HG02885 (cell line): Measurements from ENCODE around the gene YJEFN3.

Source experiments
- ATAC-seq: cut with Tn5 transposase; IDR thresholded peaks from one replicate; pipeline ENCODE4 v1.9.1; 2021; ENCODE audit warnings: mild to moderate bottlenecking; ENCODE audit not compliant: unreplicated experiment, poor library complexity

Gene YJEFN3

DNA sequence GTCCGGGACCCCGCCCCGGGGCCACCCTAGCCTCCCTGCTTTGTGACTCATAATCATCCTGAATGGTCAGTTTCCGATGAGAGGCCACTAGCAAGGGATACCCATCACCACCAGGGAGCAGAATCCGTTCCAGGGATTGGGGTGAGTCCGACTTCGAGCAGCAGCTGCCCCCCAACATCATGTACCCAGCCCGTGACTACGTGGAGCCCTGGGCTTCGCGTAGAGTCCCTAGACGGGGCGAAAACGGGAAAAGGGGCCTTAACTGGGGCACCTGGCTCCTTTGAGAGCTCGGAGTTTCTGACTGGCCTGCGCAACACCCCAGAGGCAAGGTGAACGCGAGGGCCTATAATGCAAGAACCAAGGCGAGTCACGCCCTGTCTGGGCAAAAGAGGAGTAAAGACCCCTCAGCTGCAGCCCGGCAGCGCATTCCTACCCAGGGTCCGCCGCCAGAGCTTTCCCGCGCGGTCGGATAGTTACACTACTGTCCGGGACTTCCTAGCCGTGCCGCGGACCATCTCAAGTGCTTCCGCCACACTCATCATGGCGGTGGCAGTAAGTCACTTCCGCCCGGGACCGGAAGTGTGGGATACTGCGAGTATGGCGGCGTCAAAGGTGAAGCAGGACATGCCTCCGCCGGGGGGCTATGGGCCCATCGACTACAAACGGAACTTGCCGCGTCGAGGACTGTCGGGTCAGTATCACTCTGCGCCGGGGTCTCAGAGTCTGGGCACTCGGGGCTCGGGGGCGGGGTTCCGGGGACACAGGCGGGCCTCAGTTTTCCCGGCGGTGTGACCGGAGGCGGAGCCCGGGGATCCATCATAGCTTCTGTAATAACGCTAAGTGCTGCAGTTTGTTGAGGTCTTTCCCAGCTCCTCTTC, 12.8 kb upstream of the YJEFN3 start, which contains the start of gene NDUFA13:
NDUFA13 (plus strand) TSS at position 584 of the 878 bp plus-strand sequence; CDS start at position 598, 14 bp downstream.
- peak; percentile 93 for ATAC-seq

DNA sequence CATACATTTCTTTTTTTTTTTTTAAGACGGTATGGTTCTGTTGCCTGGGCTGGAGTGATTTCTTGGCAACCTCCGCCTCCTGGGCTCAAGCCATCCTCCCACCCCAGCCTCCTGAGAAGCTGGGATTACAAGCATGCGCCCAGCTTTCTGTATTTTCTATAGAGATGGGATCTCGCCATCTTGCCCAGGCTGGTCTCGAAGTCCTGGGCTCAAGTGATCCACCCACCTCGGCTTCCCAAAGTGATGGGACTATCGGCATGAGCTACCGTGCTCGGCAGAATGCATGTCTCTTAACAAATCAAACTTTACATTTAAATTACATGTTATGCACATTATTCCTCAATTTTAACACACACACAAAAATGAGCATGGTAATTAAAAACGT, 11.5 kb upstream of the YJEFN3 start:
- no peak for ATAC-seq

DNA sequence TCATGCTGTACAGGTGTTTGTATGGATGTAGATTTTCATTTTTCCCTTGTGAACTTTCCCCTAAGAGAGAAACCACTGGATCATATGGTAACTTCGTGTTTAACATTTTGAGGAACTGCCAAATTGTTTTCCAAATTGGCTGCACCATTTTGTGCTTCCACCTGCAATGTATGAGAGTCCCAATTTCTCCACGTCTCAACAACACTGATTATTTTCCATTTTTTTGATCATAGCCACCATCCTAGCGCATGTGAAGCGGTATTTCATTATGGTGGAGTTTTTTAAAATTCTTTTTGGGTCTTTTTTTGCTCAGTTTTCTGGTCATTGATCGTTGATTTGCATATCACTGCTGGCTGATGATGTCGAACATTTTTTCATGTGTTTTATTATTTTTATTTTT, 7.7 kb upstream of the YJEFN3 start:
- no peak for ATAC-seq

DNA sequence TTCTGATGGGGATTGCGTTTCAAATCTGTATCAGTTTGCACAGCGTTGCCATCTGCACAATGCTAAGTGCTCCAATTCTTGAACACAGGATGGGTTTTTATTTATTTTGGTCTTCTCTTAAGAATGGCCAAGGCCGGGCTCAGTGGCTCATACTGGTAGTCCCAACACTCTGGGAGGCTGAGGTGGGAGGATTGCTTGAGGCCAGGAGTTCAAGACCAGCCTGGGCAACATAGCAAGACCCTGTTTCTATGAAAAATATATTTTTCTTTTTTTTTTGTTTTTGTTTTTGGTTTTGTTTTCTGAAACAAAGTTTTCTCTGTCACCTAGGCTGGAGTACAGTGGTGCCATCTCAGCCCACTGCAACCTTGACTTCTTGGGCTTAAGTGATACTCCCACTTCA, 5.5 kb upstream of the YJEFN3 start:
- ATAC-seq: no peak

DNA sequence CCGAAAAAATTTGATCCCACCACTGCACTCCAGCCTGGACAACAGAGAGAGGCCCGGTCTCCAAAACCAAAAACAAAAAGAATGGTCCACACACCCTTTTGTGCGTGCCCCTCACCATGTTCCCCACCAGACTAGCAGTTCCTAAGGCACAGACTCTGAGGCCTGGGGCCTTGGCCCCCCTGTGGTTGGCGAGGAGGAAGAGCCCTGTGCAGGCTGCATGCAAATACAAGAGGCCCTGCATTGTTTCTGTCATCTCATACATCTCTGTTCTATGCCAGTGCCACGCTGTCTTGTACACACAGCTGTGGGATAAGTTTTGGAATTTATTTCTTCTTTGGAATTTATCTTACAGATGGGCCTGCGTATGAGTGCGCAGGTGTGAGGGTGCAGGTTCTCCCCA, 4.7 kb upstream of the YJEFN3 start:
- peak; percentile 78 for ATAC-seq

DNA sequence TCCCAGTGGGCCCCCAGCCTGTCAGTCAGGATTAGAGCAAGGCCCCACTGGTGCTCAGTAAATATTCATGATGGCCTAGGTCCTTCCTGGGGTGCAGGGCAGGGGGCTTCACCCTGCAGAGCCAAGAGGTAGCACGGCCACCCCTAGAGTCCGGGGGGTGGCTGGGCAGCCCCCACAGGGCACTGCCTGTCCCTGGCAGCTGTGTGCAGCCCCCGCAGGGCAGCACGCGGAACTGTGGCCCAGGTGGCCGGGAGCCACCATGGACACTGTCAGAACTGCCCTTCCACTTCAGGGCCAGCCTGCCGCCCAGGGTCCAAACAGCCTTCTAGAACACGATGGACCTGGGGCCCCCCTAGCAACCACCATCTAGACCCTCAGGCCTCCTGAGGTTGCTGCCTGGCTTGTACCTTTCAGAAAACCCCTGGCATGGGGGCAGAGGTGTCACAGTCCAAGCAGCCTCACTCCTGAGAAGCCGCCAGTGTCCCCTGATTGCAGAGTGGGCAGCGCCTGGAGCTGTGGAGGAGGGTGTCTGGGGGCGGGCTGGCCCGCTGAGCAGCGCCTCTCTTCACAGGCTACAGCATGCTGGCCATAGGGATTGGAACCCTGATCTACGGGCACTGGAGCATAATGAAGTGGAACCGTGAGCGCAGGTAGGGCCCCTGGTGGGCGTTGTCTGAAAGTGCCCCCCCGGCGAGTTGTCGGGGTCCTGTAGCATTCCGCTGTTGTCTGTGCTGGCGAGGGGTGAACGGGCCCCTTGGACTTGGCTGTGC, 2.9 kb upstream of the YJEFN3 start:
- ATAC-seq: no peak

DNA sequence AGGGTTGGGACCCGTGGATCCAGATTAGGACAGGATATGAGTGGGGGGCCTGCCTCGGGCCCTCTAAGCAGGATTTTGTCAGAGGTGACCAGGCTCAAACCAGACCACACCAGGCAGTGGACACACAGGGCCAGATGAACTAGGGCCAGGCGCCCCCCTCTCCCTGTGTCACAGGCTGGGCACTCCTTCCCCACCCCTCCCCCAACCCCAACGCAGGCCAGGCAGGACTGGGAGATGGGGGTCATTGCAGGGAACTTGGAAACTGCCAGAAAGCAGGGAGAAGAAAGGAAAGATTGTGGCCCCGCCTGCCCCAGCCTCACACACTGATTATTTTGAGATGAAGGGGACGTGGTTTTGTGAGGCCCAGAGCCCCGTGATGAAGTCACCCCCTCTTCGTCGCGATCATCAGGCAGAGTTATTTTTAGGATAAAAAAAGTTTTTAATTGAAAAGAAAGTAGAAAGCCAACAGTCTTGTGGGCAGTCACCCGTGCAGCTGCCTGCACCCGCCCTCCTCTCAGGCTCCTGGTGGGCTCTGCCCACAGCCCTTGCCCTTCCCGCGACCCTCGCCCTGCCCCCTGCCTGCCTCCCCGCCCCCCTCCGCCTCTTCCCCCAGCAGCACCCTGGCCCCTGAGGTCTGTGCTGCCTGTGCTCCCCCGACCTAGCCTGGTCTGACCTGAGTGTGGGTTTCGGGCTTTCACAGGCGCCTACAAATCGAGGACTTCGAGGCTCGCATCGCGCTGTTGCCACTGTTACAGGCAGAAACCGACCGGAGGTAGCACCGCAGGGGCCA, 1.9 kb upstream of the YJEFN3 start:
- ATAC-seq: no peak

DNA sequence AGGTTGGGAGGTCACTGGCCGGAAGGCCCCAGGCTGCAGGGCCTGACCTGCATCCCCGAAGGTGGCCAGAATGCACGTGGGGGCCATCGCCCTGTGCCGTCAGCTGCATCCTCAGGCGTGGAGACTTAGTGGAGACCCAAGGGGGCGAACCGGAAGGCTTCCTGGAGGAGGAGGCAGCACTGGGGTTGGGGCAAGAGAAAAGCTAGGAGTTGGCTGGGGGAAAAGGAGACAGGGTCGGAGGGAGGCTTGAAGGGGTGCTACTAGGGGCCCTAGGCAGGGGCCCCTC, 1.4 kb upstream of the YJEFN3 start:
- ATAC-seq: no peak

DNA sequence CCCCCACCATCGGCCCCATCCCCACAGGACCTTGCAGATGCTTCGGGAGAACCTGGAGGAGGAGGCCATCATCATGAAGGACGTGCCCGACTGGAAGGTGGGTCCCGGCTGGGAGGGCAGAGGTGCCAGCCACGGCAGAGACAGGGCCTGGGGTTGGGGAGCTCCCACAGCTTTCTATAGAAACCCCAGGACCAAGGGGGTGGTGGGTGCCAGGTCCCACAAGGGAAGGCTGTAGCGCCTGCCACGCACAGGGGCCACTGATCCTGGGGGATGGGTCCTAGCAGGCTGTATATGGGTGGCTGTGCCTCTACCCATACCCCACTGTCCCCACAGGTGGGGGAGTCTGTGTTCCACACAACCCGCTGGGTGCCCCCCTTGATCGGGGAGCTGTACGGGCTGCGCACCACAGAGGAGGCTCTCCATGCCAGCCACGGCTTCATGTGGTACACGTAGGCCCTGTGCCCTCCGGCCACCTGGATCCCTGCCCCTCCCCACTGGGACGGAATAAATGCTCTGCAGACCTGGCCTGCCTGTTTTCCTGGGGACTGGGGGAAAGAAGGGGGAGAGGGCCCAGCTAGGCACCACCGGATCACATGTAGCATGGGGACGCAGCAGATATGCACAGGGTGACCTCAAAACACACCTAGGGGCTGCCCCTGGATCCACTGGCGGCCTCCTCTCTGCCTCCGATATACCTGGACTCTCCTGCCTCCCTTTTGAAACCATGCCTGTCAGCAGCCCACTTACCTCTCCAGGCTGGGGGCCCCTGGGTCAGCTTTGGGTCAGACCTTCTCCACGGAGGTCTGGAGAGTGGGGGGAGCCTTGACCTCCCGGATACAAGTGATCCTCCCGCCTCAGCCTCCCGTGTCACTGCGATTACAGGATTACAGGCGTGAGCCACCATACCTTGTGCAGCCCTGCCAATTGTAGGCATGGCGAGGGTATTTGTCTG, 761 bp upstream of the YJEFN3 start:
- ATAC-seq: no peak

DNA sequence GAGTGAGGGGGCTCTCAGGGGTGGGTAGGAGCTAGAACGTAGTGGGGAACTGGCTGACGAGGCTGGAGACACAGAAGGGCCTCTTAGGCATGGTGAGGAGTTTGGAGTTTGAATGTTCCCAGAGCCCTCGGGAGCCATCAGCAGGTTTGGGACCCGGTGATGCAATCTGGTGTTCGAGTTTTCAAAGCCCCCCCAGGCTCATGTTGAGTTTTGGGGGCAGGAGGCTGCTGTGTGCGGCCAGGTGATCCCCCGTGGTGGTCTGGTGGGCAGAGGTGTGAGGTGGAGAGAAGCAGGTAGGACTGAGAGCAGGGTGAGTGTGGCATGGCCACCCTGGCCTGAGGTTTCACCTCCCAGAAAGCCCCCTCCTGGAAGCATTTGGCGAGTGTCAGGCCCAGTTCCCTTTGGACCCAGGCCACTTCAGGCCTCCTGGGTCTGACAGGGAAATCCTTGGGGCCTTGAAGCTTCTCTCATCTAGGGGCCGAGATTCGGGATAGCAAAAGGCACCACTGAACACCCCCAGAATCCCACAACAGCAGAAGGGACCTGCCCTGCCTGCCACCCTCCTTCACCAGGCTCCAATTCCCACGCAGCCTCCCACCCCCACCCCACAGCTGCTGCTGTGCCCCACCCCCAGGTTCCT, 1.2 kb downstream of the YJEFN3 start:
- ATAC-seq: no peak

DNA sequence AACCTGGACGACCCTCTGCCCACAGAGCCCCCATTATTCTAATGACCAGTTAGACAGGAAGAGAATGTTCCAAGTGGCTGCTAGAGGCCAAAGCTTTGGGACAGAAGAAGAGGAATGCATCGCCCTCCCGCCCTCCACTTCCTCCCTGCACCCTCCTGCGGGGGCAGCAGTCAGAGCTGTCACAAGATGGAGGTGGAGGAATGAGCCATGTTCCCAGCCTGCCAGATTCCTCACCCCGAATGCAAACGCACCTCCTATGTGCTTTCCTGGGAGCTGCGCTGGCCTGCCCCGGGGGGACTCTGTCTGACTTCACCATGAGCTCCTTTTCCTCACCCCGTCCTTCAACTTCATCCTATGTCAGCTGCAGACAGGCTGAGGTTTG, 1.7 kb downstream of the YJEFN3 start:
- ATAC-seq: no peak

DNA sequence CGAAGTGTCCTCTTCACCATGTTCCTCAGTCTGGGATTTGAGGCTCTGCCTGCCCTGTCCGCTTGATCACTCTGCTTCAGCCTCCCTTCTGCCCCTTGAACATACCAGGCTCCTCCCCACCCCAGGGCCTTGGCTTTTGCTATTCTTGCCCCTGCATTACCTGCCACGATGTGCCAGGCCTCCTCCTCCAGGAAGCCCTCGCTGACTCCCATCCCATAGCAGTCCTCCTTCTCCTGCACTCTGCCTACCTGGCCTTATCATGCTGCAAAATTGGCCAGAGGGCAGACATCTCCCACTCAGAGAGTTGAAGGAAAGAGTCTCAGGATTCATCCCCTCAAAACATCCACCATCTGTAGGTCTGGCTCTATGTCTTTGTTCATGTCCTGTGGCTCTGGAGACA, 2.2 kb downstream of the YJEFN3 start:
- ATAC-seq: no peak

DNA sequence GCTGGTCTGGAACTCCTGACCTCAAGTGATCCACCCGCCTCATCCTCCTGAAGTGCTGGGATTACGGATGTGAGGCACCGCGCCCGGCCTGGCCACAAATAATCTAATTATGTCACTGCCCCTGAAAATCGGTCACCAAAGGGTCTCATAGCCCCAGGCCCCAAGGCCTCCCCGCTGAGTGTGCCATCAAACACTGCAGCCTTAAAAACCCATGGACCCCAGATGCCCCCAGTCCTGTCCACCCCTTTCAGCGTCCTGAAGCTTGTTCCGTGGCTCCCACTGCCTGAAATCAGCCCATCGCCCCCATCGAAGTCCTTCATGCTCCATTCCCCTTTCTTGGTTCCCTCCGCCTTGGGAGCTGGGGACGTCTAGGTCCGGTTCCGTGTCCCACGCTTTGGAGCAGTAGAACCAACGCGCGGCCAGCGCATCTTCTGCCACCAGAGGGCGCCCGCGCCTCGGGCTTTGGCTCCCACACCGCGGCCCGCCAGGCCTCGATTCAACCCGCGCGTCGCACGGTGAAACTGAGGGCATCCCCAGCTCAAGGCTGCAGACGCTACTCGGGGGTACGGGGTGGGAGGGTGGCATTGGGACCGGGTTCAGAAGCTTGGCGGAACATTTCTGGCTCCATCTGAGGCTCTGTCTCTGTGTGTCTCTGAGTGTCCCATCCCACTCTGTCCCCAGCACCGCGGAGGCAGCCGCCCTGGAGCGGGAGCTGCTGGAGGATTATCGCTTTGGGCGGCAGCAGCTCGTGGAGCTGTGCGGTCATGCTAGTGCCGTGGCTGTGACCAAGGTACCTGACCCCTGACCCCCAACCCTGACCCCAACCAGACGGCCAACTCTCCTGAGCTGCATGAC, 3.5 kb downstream of the YJEFN3 start:
- ATAC-seq: no peak

DNA sequence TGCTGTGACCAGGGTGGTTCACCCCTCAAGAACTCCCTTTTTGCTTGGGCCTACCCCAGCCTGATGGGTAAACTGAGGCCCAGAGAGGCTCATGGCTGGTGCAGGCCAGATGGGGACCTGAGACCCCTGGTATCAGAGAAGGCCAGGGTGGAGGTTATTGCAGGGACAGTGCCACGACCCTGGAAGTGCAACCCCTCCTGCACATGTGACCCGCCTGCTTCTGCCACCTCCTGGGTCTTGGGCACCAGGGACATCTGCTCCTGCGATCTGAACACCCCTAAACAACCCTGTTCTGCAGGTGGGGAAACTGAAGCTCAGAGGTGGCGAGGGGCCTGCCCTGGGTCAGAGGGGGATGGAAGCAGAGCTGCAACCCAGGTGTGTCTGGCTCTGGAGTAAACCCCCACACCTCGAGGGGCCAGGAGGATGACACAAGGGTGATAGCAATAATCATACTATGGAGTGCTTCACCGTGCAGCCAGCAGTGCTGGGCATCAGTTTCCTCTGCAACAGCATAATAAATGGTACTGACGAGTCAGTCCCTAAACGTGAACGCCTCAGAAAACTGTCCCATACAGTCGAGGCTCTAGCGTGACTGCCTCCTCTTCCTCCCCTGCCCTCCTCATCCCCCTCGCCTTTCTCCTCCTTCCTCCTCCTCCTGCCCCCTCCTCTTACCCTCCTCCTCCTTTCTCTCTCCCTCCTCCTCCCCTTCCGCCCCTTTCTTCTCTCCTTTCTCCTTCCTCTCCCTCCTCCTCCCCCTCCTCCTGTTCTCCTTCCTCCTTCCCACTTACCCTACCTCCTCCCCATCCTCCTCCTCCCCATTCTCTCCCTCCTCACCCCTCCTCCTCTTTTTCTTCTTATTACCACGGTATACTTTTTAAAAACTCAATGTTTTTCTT, 4.3 kb downstream of the YJEFN3 start:
- no peak for ATAC-seq

DNA sequence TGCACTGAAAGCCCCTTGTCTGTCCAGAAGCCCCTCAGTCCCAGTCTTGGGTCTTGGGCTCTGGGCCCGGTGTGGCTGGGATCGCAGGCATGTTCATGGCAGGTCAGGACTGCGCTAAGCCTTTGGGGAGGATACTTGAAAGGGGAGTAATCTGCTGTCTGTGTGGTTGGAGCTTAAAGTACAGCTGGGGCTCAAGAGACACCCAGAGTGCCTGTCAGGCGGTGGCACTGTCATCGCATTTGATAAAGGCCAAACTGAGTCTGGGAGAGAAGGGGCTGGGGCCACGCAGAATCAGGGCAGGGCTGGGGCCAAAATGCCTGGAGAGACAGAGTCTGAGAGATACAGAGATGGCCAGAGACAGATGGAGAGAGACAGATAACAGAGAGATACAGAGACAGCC, 5.1 kb downstream of the YJEFN3 start:
- no peak for ATAC-seq

DNA sequence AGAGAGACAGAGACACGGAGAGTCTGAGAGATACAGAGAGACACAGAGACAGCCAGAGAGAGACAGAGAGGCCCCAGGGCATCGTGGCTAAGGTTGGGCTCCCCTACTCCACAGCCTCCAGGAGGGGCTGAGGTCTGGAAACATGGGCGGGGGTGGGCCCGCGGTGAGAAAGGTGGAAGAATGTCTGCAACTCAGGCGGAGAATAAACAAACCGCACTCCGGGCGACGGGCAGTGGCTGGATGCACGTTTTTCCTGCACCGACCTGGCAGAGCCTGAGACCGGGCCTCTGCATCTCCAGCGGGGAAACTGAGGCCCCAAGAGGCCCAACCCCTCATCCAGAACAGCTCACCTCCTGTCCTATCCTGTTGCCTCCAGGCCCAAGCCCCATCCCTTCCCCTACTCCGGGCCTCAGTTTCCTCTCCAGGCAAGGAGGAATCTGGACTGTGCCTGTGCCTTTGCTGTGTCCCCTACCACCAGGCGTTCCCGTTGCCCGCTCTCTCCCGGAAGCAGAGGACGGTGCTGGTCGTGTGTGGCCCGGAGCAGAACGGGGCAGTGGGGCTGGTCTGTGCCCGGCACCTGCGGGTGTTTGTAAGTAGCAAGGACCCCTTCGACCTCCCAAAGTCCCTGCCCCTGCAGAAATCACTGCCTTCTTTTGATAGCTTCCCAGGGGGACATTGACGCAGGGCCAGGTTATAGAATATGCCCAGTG, 6.0 kb downstream of the YJEFN3 start:
- no peak for ATAC-seq
